ENCODE data around the gene ALDH1A1. TPM values are rescaled to one million over a fixed set of nuclear protein-coding genes. Genes with fewer than 3 reads are reported as not detected.

Gene ALDH1A1
- total RNA-seq, 1 experiment from 2014 or later, result 8.8 TPM

DNA sequence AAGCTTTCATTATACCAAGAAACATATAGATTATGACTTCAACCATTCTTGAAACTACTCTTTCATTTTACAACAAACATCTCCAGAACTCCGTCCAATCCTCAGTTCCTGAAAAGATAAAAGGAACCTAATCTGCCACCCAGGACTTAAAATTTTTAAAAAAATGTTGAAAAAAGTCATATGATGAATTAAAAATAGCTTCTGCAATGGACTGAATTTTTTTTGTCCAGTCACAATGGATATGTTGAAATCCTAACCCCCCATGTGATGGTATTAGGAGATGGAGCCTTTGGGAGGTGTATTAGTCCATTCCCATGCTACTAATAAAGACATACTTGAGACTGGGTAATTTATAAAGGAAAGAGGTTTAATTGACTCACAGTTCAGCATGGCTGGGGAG is 2.7 kb upstream of the ALDH1A1 start:
- DNase-seq (ENCODE audit: low spot score), result no peak
- POLR2A ChIA-PET (ENCODE audit: low non-redundant PET), result no interaction called here
- peaks cover 13% of the 10 kb centered on the region for H3K4me1 ChIP-seq (ENCODE audit: insufficient read depth, low read length, poor library complexity, severe bottlenecking)
- no TSS peak for BruUV-seq (replicated peaks)
- no peaks in the 10 kb centered on the region for H3K27me3 ChIP-seq (replicated peaks; ENCODE audit: insufficient read depth, low read depth, low read length, poor library complexity)
- H3K9me3 ChIP-seq (ENCODE audit: low read depth, low read length, poor library complexity, severe bottlenecking), result no peaks in the 10 kb centered on the region
- H3K4me3 ChIP-seq (ENCODE audit: low read depth, low read length, poor library complexity, severe bottlenecking), result no peak overlapping the region
- H3K36me3 ChIP-seq (ENCODE audit: insufficient read depth, low read length, poor library complexity, severe bottlenecking), result no peaks in the 10 kb centered on the region
- TF ChIP-seq EZH2 (IDR thresholded peaks at IDR 0.05; ENCODE audit: borderline replicate concordance, low read depth, low read length, poor library complexity, severe bottlenecking) (no peak), CTCF (conservative IDR thresholded peaks at IDR 0.05; ENCODE audit: low read depth, low read length) (no peak)
- intact Hi-C loops (cut with micrococcal nuclease; ENCODE audit: unreplicated experiment), result no loop called here
- CTCF ChIA-PET, result no interaction called here
- H3K27ac ChIP-seq (ENCODE audit: low read depth, low read length, poor library complexity, severe bottlenecking), result no peak overlapping the region

DNA sequence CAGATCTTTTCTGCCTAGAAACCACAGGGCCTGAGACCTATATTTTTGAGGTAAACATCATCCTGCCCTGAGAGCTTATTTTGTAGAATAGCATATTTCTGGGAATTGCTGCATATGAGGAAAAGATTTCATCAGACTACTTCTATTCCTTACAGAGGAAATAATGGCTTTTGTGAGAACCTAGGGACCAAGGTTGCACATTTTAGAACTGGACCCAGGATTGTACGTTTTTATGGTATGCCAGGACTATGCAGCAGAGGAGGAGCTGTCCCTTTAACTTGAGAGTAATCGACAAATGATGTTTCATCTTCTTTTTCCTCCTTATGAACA is 2.2 kb upstream of the ALDH1A1 start:
- H3K27ac ChIP-seq (ENCODE audit: low read depth, low read length, poor library complexity, severe bottlenecking), result no peak overlapping the region
- ChIA-PET POLR2A (ENCODE audit: low non-redundant PET) (interaction anchor here (0.6 kb wide), 1 partner anchor 56 kb away, joined by 6 read pairs; no protein-coding TSS in a partner anchor), CTCF (no interaction called here)
- no peak for DNase-seq (ENCODE audit: low spot score)
- intact Hi-C loops (cut with micrococcal nuclease; ENCODE audit: unreplicated experiment), result no loop called here
- no peaks in the 10 kb centered on the region for H3K27me3 ChIP-seq (replicated peaks; ENCODE audit: insufficient read depth, low read depth, low read length, poor library complexity)
- no peaks in the 10 kb centered on the region for H3K9me3 ChIP-seq (ENCODE audit: low read depth, low read length, poor library complexity, severe bottlenecking)
- TF ChIP-seq CTCF (conservative IDR thresholded peaks at IDR 0.05; ENCODE audit: low read depth, low read length) (no peak), EZH2 (IDR thresholded peaks at IDR 0.05; ENCODE audit: borderline replicate concordance, low read depth, low read length, poor library complexity, severe bottlenecking) (no peak)
- no peak overlapping the region for H3K4me3 ChIP-seq (ENCODE audit: low read depth, low read length, poor library complexity, severe bottlenecking)
- no peaks in the 10 kb centered on the region for H3K36me3 ChIP-seq (ENCODE audit: insufficient read depth, low read length, poor library complexity, severe bottlenecking)
- peaks cover 15% of the 10 kb centered on the region for H3K4me1 ChIP-seq (ENCODE audit: insufficient read depth, low read length, poor library complexity, severe bottlenecking)
- BruUV-seq (replicated peaks), result no TSS peak

DNA sequence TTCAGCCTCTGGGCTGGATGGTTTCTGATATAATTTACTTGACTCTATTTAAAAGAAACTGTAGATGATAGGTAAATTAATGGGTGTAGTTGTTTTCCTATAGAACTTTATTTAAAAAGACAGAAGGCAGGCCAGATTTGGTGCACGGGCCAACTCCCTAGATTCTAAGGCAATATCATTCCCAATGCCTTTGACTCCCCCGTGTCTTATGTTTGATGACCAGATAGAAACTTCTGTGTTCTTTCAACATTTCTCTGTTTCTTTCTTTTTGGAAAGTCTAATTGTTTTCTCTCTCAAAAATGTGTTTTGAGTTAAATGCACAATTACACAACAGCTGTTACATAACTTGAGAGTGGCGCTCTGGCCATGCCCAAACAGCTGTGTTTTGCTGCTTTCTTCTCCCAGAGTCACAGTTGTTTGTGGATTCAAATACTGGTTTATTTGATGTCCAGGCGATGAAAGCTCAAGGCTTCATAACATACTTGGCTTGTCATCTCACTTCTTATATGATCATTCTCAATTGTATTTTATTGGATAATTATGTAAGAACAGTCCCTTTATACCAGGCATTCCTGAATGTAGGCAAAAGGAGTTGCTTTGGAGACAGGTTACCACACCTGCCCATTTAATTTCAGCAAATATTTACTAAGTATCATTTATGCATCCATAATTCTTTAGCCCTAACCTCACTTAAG is 1.7 kb upstream of the ALDH1A1 start:
- CTCF ChIA-PET, result no interaction called here
- BruUV-seq (replicated peaks), result no TSS peak
- intact Hi-C loops (cut with micrococcal nuclease; ENCODE audit: unreplicated experiment), result no loop called here

More for the DNA sequence above, 1.7 kb upstream of the ALDH1A1 start:
- no peaks in the 10 kb centered on the region for H3K27me3 ChIP-seq (replicated peaks; ENCODE audit: insufficient read depth, low read depth, low read length, poor library complexity)
- POLR2A ChIA-PET (ENCODE audit: low non-redundant PET), result interaction anchor here (0.6 kb wide), 1 partner anchor 55 kb away, joined by 6 read pairs; no protein-coding TSS in a partner anchor
- DNase-seq (ENCODE audit: low spot score), result no peak
- H3K27ac ChIP-seq (ENCODE audit: low read depth, low read length, poor library complexity, severe bottlenecking), result no peak overlapping the region
- H3K9me3 ChIP-seq (ENCODE audit: low read depth, low read length, poor library complexity, severe bottlenecking), result no peaks in the 10 kb centered on the region
- TF ChIP-seq EZH2 (IDR thresholded peaks at IDR 0.05; ENCODE audit: borderline replicate concordance, low read depth, low read length, poor library complexity, severe bottlenecking), result no peak
- TF ChIP-seq CTCF (conservative IDR thresholded peaks at IDR 0.05; ENCODE audit: low read depth, low read length), result no peak
- no peak overlapping the region for H3K4me3 ChIP-seq (ENCODE audit: low read depth, low read length, poor library complexity, severe bottlenecking)
- peaks cover 15% of the 10 kb centered on the region for H3K4me1 ChIP-seq (ENCODE audit: insufficient read depth, low read length, poor library complexity, severe bottlenecking)
- no peaks in the 10 kb centered on the region for H3K36me3 ChIP-seq (ENCODE audit: insufficient read depth, low read length, poor library complexity, severe bottlenecking)
